Adrenal gland (tissue), 12 donors: ENCODE results near the gene DNAH2. TPM values are rescaled to one million over a fixed set of nuclear protein-coding genes. Genes with fewer than 3 reads are reported as not detected.

Experiments
- DNase-seq, 7 donors: peaks; one replicate each; pipeline ENCODE4 v3.0.0-alpha.2; 2019 to 2020
- H3K27ac ChIP-seq, 5 donors: fragments of 200-600 bp; sonication (generic) in 4 of 5; 1 replicate in 3 of 5; 2 replicates in 2 of 5; pipeline versions ENCODE4 v1.5.1 to v1.8.0; 2016 to 2020; ENCODE audit warnings: mild to moderate bottlenecking in 1 of 5
- H3K27me3 ChIP-seq: fragments of 200-600 bp; 2 replicates; pipeline ENCODE4 v1.8.0; 2021
- H3K36me3 ChIP-seq, 2 donors: fragments of 200-600 bp; replicated peaks in 1 of 2; 1 replicate in 1 of 2; 2 replicates in 1 of 2; pipeline versions ENCODE4 v1.5.1 to v1.8.0; 2018 to 2022
- H3K4me1 ChIP-seq, 2 donors: fragments of 200-600 bp; replicated peaks in 1 of 2; 1 replicate in 1 of 2; 2 replicates in 1 of 2; pipeline versions ENCODE4 v1.5.1 to v1.8.0; 2018 to 2021
- H3K4me3 ChIP-seq, 4 donors: fragments of 200-600 bp; sonication (generic) in 3 of 4; one replicate each; pipeline ENCODE4 v1.5.1; 2016 to 2018
- H3K9me3 ChIP-seq, 3 donors: fragments of 200-600 bp; sonication (generic) in 1 of 3; replicated peaks in 1 of 3; 1 replicate in 2 of 3; 2 replicates in 1 of 3; pipeline versions ENCODE4 v1.5.1 to v1.8.0; 2016 to 2021
- POLR2A ChIP-seq, 2 donors: fragments of 450-650 bp; IDR thresholded peaks; one replicate each; pipeline ENCODE4 v1.6.1; 2017; ENCODE audit warnings: antibody characterized with exemption in 2 of 2, mild to moderate bottlenecking in 2 of 2, moderate library complexity in 1 of 2
- WGBS, 4 donors: extraction: QIAGEN DNeasy Blood & Tissue Kit in 2 of 4; methylation state at CpG; one replicate each; pipeline versions ENCODE4 v1.1.5 to v1.1.7; 2013 to 2017; 5-methylcytosine and 5-hydroxymethylcytosine counted together
- intact Hi-C, 2 donors: fragments of 100-400 bp; cut with DNase I; formaldehyde crosslinking; loops; one replicate each; pipeline versions ENCODE4 v1.14.1 to v1.15.0; 2022 to 2023
- polyA plus RNA-seq, 3 donors: library from polyadenylated mRNA; stranded (reverse); fragments of 200-250 nt in 2 of 3; fragments of 350-450 nt in 1 of 3; fragmentation: Illumina TruSeq in 1 of 3; extraction: RNeasy Lipid Tissue Mini Kit (QIAGEN cat#74804) in 1 of 3; gene quantifications; one replicate each; pipeline ENCODE4 v1.2.3, GENCODE V29; 2013 to 2014
- total RNA-seq, 9 donors: library from RNA; depleted of rRNA in 4 of 9; stranded (reverse); fragments of >200 nt in 4 of 9; fragments of 120-200 nt in 1 of 9; fragmentation: NEBNext Ultra II Directional in 1 of 9; extraction: Animal tissue kit (Norgen Biotek cat#: 25700) in 1 of 9; gene quantifications; one replicate each; pipeline versions ENCODE4 v1.1.0 to v1.2.4, GENCODE V29; 2013 to 2023
- TF ChIP-seq, protein P1 (sequence below), 6 experiments: fragments of 450-650 bp in 4 of 6; fragments of 200-600 bp in 2 of 6; sonication (generic) in 1 of 6; IDR thresholded peaks; 1 replicate in 5 of 6; 2 replicates in 1 of 6; pipeline versions ENCODE4 v1.5.1 to v1.8.0; 2016 to 2021; ENCODE audit warnings: antibody characterized with exemption in 6 of 6, mild to moderate bottlenecking in 2 of 6, moderate library complexity in 1 of 6
- donor health status: healthy with polysubstance abuse.
- donor health status: Bipolar disorder and iron deficiency.
- donor health status: DM: yes; HTN: yes; CAD: no.
- donor health status: DM: no; HTN: no; CAD: no.
- donor health status: DM: no; HTN: no; CAD: no.
- donor health status: DM: yes; HTN: yes; CAD: no.

The DNAH2 gene
- total and polyA plus RNA-seq, 12 donors, result 0.02 to 0.26 (median 0.07) TPM

DNA sequence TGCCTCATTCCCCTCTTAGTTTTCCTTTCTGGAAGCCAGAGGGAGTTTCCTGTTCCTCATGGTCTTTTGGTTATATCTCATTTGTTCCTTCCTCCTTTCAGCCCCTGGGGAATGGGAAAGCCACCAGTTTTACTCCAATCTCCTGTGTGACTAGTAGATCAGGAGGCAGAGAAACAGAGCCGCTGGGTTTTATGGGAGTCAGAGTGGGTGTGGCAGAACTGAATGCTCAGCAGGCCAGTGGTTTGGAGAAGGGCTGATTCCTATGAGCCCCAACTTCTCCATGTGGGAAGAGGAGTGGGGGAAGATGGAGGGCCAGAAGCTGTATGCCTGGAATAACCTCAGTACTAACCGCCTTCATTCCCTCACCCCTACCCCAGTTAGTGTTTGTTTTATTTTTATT lies 4.1 kb downstream of the DNAH2 start:
- H3K9me3 ChIP-seq, result no peaks in the 10 kb centered on the region
- no peak for DNase-seq
- intact Hi-C loops, result no loop called here
- no peak overlapping the region for H3K4me3 ChIP-seq
- no peak for TF ChIP-seq POLR2A (IDR thresholded peaks at IDR 0.05)
- TF ChIP-seq, protein P1, sequence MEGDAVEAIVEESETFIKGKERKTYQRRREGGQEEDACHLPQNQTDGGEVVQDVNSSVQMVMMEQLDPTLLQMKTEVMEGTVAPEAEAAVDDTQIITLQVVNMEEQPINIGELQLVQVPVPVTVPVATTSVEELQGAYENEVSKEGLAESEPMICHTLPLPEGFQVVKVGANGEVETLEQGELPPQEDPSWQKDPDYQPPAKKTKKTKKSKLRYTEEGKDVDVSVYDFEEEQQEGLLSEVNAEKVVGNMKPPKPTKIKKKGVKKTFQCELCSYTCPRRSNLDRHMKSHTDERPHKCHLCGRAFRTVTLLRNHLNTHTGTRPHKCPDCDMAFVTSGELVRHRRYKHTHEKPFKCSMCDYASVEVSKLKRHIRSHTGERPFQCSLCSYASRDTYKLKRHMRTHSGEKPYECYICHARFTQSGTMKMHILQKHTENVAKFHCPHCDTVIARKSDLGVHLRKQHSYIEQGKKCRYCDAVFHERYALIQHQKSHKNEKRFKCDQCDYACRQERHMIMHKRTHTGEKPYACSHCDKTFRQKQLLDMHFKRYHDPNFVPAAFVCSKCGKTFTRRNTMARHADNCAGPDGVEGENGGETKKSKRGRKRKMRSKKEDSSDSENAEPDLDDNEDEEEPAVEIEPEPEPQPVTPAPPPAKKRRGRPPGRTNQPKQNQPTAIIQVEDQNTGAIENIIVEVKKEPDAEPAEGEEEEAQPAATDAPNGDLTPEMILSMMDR (IDR thresholded peaks at IDR 0.05), result no peak
- 75 to 92% (median 84%) methylated on average over 2 of the region's 2 CpGs for WGBS, 4 donors
- peaks cover 6% of the 10 kb centered on the region for H3K27me3 ChIP-seq
- no peak overlapping the region for H3K27ac ChIP-seq
- no peaks in the 10 kb centered on the region for H3K36me3 ChIP-seq
- H3K4me1 ChIP-seq, result peaks cover 8 to 12% of the 10 kb centered on the region in 2 donors

DNA sequence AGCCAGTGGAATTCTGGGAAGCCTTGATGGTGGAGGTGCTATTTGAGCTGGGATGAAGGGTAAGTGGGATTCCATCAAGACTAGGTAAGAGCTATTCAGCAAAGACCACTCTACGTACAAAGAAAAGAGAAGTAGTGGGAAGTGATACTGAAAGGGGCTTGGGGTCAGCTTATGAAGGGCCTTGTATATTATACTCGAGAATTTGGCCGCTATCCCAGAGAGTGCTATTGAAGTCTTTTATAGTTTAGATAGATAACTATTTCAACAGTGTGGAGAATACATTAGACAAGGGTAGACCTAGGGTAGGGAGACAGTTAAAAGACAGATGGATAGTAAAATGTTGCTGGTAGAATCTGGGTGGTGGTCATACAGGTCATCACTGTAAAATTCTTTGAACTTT lies 10.3 kb downstream of the DNAH2 start:
- Histone ChIP-seq H3K36me3 (no peaks in the 10 kb centered on the region), H3K4me1 (no peaks in the 10 kb centered on the region), H3K27ac (no peak overlapping the region), H3K27me3 (peaks cover 17% of the 10 kb centered on the region), H3K4me3 (no peak overlapping the region), H3K9me3 (no peaks in the 10 kb centered on the region)
- TF ChIP-seq, protein P1 (IDR thresholded peaks at IDR 0.05), result no peak
- no peak for TF ChIP-seq POLR2A (IDR thresholded peaks at IDR 0.05)
- no peak for DNase-seq
- 63 to 77% (median 73%) methylated on average over 3 of the region's 3 CpGs for WGBS, 4 donors
- intact Hi-C loops, result no loop called here

DNA sequence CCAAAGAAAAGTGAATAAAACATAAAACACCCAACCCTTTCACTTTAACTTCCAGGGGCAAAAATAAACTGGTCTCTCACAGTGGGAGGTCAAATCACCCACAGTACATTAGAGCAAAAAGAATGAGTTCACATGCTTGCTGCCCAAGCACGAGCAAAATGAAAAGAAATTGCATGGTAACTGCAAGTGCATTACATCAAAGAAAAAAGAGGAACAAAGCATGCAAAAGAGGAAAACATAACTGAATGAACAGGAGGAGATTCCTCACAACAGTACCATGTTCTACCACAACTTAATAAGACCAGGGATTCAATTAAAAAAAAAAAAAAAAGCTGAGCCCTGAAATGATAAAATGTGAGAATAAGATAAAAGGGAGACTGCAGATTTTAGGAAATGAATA lies 12.3 kb downstream of the DNAH2 start:
- peaks cover 18% of the 10 kb centered on the region for H3K27me3 ChIP-seq
- no peak overlapping the region for H3K4me3 ChIP-seq
- H3K9me3 ChIP-seq, result no peaks in the 10 kb centered on the region
- H3K4me1 ChIP-seq, result no peaks in the 10 kb centered on the region
- 49 to 74% (median 60%) methylated on average over 1 of the region's 1 CpG for WGBS, 4 donors
- no peak for TF ChIP-seq POLR2A (IDR thresholded peaks at IDR 0.05)
- TF ChIP-seq, protein P1 (IDR thresholded peaks at IDR 0.05), result no peak
- H3K27ac ChIP-seq, result no peak overlapping the region
- no peaks in the 10 kb centered on the region for H3K36me3 ChIP-seq
- DNase-seq, result no peak
- intact Hi-C loops, result no loop called here

DNA sequence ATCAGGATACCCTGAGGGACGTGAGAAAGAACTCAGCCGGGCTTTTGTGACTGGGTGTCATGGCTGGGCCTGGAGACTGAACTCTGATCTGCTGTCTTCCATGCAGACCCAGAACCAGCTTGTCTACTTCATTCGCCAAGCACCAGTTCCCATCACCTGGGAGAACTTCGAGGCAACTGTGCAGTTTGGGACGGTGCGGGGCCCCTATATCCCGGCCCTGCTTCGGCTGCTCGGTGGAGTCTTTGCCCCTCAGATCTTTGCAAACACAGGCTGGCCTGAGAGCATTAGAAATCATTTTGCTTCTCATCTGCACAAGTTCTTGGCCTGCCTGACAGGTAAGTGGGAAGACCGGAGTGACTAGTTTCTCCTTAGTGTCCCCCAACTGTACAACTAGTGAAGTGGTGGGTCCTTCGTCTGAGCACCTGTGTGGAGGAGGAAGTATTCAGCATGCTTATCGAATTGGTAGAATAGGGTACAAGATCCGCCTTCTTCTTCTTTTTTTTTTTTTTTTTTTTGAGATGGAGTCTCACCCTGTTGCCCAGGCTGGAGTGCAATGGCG lies 15.5 kb downstream of the DNAH2 start:
- H3K27me3 ChIP-seq, result peaks cover 12% of the 10 kb centered on the region
- H3K27ac ChIP-seq, result no peak overlapping the region
- no peak overlapping the region for H3K4me3 ChIP-seq
- no peaks in the 10 kb centered on the region for H3K4me1 ChIP-seq
- TF ChIP-seq, protein P1 (IDR thresholded peaks at IDR 0.05), result no peak
- no peak for TF ChIP-seq POLR2A (IDR thresholded peaks at IDR 0.05)
- H3K36me3 ChIP-seq, result no peaks in the 10 kb centered on the region
- intact Hi-C loops, result no loop called here
- WGBS, 4 donors, result 86 to 90% (median 88%) methylated on average over 12 to 14 of the region's 14 CpGs
- H3K9me3 ChIP-seq, result no peaks in the 10 kb centered on the region
- no peak for DNase-seq
